A549 treated with CORT108297 at 1 μM for 4 hours (cell line): ENCODE data around the gene RARRES1. TPM values are rescaled to one million over a fixed set of nuclear protein-coding genes. Genes with fewer than 3 reads are reported as not detected.

Source experiments
- total RNA-seq: library from RNA; stranded (reverse); fragments of 200-300 nt; extraction: Qiagen RNA extraction; gene quantifications from 5 replicates; pipeline ENCODE4 v1.2.3, GENCODE V29; 2022

RARRES1 gene, protein sequence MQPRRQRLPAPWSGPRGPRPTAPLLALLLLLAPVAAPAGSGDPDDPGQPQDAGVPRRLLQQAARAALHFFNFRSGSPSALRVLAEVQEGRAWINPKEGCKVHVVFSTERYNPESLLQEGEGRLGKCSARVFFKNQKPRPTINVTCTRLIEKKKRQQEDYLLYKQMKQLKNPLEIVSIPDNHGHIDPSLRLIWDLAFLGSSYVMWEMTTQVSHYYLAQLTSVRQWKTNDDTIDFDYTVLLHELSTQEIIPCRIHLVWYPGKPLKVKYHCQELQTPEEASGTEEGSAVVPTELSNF
- 8.8 to 12.3 TPM (median 9.2 TPM) in 5 replicates for total RNA-seq

DNA sequence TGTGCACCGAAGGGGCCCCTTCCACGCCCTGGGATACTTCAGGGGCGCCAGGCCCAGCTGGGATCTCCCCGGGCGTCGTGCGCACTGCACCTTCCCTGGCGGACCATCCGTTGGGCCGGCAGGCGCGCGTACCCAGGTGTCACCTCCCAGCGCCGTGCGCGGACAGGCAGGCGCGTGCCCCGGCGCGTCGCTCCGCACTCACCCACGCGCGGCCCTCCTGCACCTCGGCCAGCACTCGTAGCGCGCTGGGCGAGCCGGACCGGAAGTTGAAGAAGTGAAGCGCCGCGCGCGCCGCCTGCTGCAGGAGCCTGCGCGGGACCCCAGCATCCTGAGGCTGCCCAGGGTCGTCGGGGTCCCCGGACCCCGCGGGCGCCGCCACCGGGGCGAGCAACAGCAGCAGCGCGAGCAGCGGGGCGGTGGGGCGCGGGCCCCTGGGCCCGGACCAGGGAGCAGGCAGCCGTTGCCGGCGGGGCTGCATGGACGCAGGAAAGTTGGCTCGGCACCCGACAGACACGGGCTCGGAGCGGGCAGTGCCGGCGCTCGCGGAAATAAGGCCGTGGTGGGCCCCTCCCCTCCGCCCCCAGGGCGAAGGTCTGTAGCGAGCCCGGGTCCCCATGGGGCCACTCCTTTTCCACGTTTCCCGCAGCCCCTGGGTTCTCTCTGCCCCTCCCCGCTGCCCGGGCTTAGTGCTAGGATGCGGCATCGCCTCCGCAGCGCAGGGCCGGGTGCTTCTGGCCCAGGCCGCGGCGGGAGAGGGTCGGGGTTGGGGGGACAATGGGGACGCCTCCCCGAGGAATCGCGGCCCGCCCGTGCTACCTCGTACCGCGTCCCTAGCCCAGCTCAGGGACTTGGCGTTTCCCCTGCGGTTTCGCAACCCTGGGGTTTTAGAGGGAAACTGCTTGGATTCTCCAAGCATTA, at the start of gene RARRES1:
RARRES1 (minus strand) TSS at position 520 of the 918 bp plus-strand sequence; CDS start at position 478, 42 bp downstream.

DNA sequence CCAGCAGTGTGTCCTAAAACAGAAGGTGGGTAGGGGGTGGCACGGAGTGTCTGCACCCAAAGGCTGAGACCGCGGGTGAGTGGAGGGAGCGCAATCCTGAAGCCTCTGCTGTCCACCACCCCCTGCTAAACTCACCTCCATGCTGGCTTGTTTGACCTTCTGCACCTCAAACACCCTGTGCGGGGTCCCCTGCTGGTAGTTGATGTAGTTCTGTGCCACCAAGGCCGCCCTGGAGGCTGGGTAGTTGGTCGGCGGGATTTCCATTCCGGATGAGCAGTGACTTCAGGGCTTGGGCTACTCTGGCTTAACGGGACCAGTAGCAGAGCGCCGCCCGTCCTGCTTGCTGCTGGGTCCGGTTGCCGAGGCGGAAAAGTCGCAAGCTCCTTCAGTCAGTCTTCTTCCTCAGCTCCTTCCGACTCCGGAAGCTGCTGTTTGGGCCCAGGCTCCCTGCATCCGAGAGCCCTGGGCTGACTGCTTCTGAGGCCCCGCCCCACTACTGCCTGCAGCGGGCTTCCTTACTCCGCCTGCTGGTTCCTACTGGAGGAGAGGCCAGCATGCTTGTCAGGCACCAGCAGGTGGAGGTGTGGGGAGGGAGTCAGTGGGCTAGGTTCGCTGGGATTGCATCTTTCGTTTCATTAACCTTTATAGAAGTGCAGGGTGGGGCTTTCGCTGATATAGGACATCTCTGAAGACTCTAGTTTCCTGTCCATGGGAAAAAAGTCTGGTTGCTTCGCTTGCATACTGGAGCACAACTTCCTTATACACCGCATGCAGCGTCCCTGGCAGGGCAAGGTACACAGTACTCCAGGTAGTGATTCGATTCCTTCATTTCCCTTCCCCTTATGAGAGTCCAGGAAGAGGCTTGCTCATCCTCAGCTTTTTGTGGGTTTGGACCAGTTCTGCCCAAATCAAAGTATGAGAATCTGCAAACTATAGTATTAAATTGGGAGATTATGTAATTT, 59.8 kb downstream of the RARRES1 start, which contains the start of gene LXN:
LXN (minus strand) TSS at position 434 of the 962 bp plus-strand sequence; CDS start at position 264, 170 bp downstream.

Other genes with a start within 250 kb of the RARRES1 start
- 22.3 to 25.4 TPM (median 24.4 TPM) in 5 replicates for gene MLF1, start 161.3 kb downstream of the RARRES1 start, total RNA-seq
- 39.2 to 66.7 TPM (median 41.4 TPM) in 5 replicates for gene GFM1, start 87.9 kb downstream of the RARRES1 start, total RNA-seq
- 62.1 to 76.2 TPM (median 69.2 TPM) in 5 replicates for gene LXN, start 59.8 kb downstream of the RARRES1 start, total RNA-seq
- 44.3 to 54.4 TPM (median 49.7 TPM) in 5 replicates for gene MFSD1, start 69.6 kb upstream of the RARRES1 start, total RNA-seq